ENCODE results near the gene NIPA2.

GRCh38 chr15:22851513-22851912 lies 13.0 kb downstream of the NIPA2 start:
- TF ChIP-seq EZH2phosphoT487 (IDR thresholded peaks at IDR 0.05; ENCODE audit: borderline replicate concordance, low read depth, low read length) = no peak
- TF ChIP-seq, protein P1, sequence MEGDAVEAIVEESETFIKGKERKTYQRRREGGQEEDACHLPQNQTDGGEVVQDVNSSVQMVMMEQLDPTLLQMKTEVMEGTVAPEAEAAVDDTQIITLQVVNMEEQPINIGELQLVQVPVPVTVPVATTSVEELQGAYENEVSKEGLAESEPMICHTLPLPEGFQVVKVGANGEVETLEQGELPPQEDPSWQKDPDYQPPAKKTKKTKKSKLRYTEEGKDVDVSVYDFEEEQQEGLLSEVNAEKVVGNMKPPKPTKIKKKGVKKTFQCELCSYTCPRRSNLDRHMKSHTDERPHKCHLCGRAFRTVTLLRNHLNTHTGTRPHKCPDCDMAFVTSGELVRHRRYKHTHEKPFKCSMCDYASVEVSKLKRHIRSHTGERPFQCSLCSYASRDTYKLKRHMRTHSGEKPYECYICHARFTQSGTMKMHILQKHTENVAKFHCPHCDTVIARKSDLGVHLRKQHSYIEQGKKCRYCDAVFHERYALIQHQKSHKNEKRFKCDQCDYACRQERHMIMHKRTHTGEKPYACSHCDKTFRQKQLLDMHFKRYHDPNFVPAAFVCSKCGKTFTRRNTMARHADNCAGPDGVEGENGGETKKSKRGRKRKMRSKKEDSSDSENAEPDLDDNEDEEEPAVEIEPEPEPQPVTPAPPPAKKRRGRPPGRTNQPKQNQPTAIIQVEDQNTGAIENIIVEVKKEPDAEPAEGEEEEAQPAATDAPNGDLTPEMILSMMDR (conservative IDR thresholded peaks at IDR 0.05; ENCODE audit: low read length) = no peak

All from OCI-LY7 (cell line).